ENCODE data around the gene VAV3. TPM values are rescaled to one million over a fixed set of nuclear protein-coding genes. Genes with fewer than 3 reads are reported as not detected.

The VAV3 gene
- total and polyA plus RNA-seq, 9 of the 15 experiments (the other 6 are each of a cell fraction or from before 2014, with no cell fraction given) = not detected

DNA sequence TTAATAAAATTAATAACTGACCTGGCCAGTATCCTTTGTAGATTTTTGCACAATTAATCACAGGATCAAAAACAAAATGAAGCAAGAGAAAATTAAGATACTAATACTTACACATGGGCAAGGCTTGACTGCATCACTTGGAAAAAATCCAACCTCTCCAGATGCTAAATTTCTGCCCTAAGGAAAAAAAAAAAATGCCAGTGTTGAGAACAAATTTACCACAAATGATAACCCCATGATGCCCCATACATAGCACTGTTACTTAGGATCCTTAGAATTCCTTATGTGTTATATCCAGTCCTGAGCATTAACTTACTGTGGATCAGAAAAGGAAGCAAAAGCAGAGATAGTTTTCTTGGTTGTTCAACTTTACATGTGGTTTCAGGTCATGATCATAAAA, 347.5 kb downstream of the VAV3 start:
- no peak for ATAC-seq
- Histone ChIP-seq H3K9me3 (replicated peaks; ENCODE audit: control insufficient read depth, insufficient read depth, low read depth, low read length) (no peaks in the 10 kb centered on the region), H3K9me1 (ENCODE audit: control insufficient read depth, insufficient read depth, low read length) (no peaks in the 10 kb centered on the region), H3K27me3 (ENCODE audit: control insufficient read depth in 2 of 2, insufficient read depth in 2 of 2, low read length in 2 of 2) (no peaks in the 10 kb centered on the region), H3K4me3 (no peak overlapping the region), H3K79me2 (ENCODE audit: control insufficient read depth, insufficient read depth, low read length) (no peaks in the 10 kb centered on the region), H4K20me1 (replicated peaks; ENCODE audit: control insufficient read depth, insufficient read depth, low read length) (no peaks in the 10 kb centered on the region), H2AFZ (ENCODE audit: low read depth, low read length) (no peak overlapping the region), H3K4me1 (replicated peaks in 1 of 2; ENCODE audit: control insufficient read depth in 2 of 2, insufficient read depth in 2 of 2, low read length in 2 of 2) (no peaks in the 10 kb centered on the region), H3K4me2 (ENCODE audit: insufficient read depth, low read length) (no peak overlapping the region), H3K9ac (ENCODE audit: insufficient read depth in 1 of 2, low read depth in 2 of 2, low read length in 2 of 2) (no peak overlapping the region), H3K36me3 (ENCODE audit: control insufficient read depth, insufficient read depth, low read length) (no peaks in the 10 kb centered on the region), H3K27ac (ENCODE audit: extremely low read depth, low read depth, low read length) (no peak overlapping the region)
- TF ChIP-seq MTA1 (IDR thresholded peaks at IDR 0.05; ENCODE audit: borderline replicate concordance) (no peak), DDX20 (tag; IDR thresholded peaks at IDR 0.05; ENCODE audit: low read depth) (no peak), SUPT5H (IDR thresholded peaks at IDR 0.05) (no peak), UBTF (IDR thresholded peaks at IDR 0.05; ENCODE audit: borderline replicate concordance in 1 of 2, low read depth in 2 of 2, low read length in 2 of 2) (no peak), SIN3A (IDR thresholded peaks at IDR 0.05; ENCODE audit: borderline replicate concordance in 2 of 2, control insufficient read depth in 1 of 2, low read depth in 2 of 2, low read length in 2 of 2) (no peak), TCF15 (CRISPR knock-in tag; IDR thresholded peaks at IDR 0.05) (no peak), ZFP1 (CRISPR knock-in tag; IDR thresholded peaks at IDR 0.05) (no peak), SNAPC5 (CRISPR knock-in tag; IDR thresholded peaks at IDR 0.05) (no peak), SRSF3 (IDR thresholded peaks at IDR 0.05; ENCODE audit: insufficient read depth, low read length) (no peak), TAF1 (IDR thresholded peaks at IDR 0.05; ENCODE audit: control insufficient read depth, extremely low read depth, insufficient read depth, low read length, severe bottlenecking) (no peak), BHLHE40 (IDR thresholded peaks at IDR 0.05; ENCODE audit: low read length) (no peak), EGR1 (conservative IDR thresholded peaks at IDR 0.05) (no peak), SMC3 (conservative IDR thresholded peaks at IDR 0.05; ENCODE audit: insufficient read depth, low read depth, low read length) (no peak), NEUROD1 (IDR thresholded peaks at IDR 0.05; ENCODE audit: borderline replicate concordance, low read depth, low read length, partially characterized antibody) (no peak)
- TF ChIP-seq, protein P1, sequence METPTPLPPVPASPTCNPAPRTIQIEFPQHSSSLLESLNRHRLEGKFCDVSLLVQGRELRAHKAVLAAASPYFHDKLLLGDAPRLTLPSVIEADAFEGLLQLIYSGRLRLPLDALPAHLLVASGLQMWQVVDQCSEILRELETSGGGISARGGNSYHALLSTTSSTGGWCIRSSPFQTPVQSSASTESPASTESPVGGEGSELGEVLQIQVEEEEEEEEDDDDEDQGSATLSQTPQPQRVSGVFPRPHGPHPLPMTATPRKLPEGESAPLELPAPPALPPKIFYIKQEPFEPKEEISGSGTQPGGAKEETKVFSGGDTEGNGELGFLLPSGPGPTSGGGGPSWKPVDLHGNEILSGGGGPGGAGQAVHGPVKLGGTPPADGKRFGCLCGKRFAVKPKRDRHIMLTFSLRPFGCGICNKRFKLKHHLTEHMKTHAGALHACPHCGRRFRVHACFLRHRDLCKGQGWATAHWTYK (CRISPR knock-in tag; IDR thresholded peaks at IDR 0.05) = no peak
- TF ChIP-seq, protein P2, sequence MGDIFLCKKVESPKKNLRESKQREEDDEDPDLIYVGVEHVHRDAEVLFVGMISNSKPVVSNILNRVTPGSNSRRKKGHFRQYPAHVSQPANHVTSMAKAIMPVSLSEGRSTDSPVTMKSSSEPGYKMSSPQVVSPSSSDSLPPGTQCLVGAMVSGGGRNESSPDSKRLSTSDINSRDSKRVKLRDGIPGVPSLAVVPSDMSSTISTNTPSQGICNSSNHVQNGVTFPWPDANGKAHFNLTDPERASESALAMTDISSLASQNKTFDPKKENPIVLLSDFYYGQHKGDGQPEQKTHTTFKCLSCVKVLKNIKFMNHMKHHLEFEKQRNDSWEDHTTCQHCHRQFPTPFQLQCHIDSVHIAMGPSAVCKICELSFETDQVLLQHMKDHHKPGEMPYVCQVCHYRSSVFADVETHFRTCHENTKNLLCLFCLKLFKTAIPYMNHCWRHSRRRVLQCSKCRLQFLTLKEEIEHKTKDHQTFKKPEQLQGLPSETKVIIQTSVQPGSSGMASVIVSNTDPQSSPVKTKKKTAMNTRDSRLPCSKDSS (IDR thresholded peaks at IDR 0.05; ENCODE audit: low read depth, partially characterized antibody) = no peak
- intact Hi-C loops (cut with micrococcal nuclease) (no loop called here), in situ Hi-C loops (cut with MboI) (no loop called here)
- CTCF ChIA-PET (ENCODE audit: low intra/inter-chr PET ratio) = no interaction called here
- no peak for FAIRE-seq
- BruUV-seq (replicated peaks) = no TSS peak
- DNase-seq (ENCODE audit: extremely low read depth in 1 of 4, low spot score in 3 of 4) = no peak
- POLR2A ChIA-PET = no interaction called here
